IMR-90 (cell line): ENCODE data around the gene SLC66A3. TPM values are rescaled to one million over a fixed set of nuclear protein-coding genes. Genes with fewer than 3 reads are reported as not detected.
A peak's percentile ranks its signal among the peaks of the same experiment; 100 is the strongest.

Source experiments
- ATAC-seq: fragments of 200-7000 bp; cut with Tn5 transposase; 2 replicates; pipeline ENCODE4 v1.9.1; 2020; ENCODE audit warnings: low read depth, mild to moderate bottlenecking, moderate library complexity
- Bru-seq: library from RNA; stranded (reverse); fragments of 400-500 nt; gene quantifications from one replicate; lab custom pipeline; 2021; lab: Mats Ljungman, UMichigan
- BruChase-seq, 2 experiments: library from RNA; stranded (reverse); fragments of 400-500 nt; gene quantifications; one replicate each; lab custom pipeline; 2021; lab: Mats Ljungman, UMichigan
- BruUV-seq: library from RNA; stranded (reverse); fragments of 400-500 nt; replicated peaks from 2 replicates; lab custom pipeline; 2021; lab: Mats Ljungman, UMichigan
- CTCF ChIA-PET: fragments of 300-600 bp; formaldehyde crosslinking; extraction: SDS; loops from one replicate; lab custom pipeline; 2021; ENCODE audit warnings: antibody characterized with exemption; lab: Yijun Ruan, JAX
- POLR2A ChIA-PET: fragments of 300-600 bp; sonication (Branson Sonifier 250); formaldehyde crosslinking; loops from one replicate; lab custom pipeline; 2022; ENCODE audit warnings: antibody characterized with exemption; ENCODE audit not compliant: unreplicated experiment; lab: Charles Lee
- DNase-seq: peaks from one replicate; pipeline ENCODE4 v3.0.0; 2013
- H2AFZ ChIP-seq: replicated peaks from 2 replicates; pipeline ENCODE3; 2013; ENCODE audit warnings: low read length, mild to moderate bottlenecking; ENCODE audit not compliant: poor library complexity
- H2AK5ac ChIP-seq: 2 replicates; pipeline ENCODE4 v1.6.1; 2013; ENCODE audit warnings: low read depth, low read length, inconsistent platforms
- H2AK9ac ChIP-seq: replicated peaks from 2 replicates; pipeline ENCODE3; 2013; ENCODE audit warnings: mild to moderate bottlenecking, low read depth, low read length, moderate library complexity; ENCODE audit not compliant: poor library complexity
- H2BK120ac ChIP-seq: 2 replicates; pipeline ENCODE4 v1.6.1; 2013; ENCODE audit warnings: low read depth, low read length, inconsistent platforms
- H2BK15ac ChIP-seq: 3 replicates; pipeline ENCODE4 v1.6.1; 2013; ENCODE audit warnings: low read depth, low read length, inconsistent platforms
- H2BK20ac ChIP-seq: 2 replicates; pipeline ENCODE4 v1.6.1; 2013; ENCODE audit warnings: low read depth, mild to moderate bottlenecking, inconsistent platforms, low read length, moderate library complexity
- H2BK5ac ChIP-seq: 2 replicates; pipeline ENCODE4 v1.6.1; 2013; ENCODE audit warnings: mild to moderate bottlenecking, low read depth, low read length, inconsistent platforms; ENCODE audit not compliant: poor library complexity, severe bottlenecking
- H3K14ac ChIP-seq: replicated peaks from 2 replicates; pipeline ENCODE4 v1.6.1; 2013; ENCODE audit warnings: low read depth, low read length, inconsistent platforms
- H3K18ac ChIP-seq: 2 replicates; pipeline ENCODE4 v1.6.1; 2013; ENCODE audit warnings: low read depth, low read length, control low read depth
- H3K23ac ChIP-seq: 2 replicates; pipeline ENCODE4 v1.6.1; 2013; ENCODE audit warnings: low read depth, low read length, inconsistent platforms
- H3K27ac ChIP-seq: 2 replicates; pipeline ENCODE4 v1.5.1; 2013; ENCODE audit warnings: mild to moderate bottlenecking, control low read depth, low read length; ENCODE audit not compliant: insufficient read depth
- H3K27me3 ChIP-seq: 2 replicates; pipeline ENCODE4 v1.6.1; 2013; ENCODE audit warnings: low read length; ENCODE audit not compliant: control insufficient read depth, insufficient read depth
- H3K36me3 ChIP-seq: 2 replicates; pipeline ENCODE4 v1.6.1; 2013; ENCODE audit warnings: low read length, mixed read lengths; ENCODE audit not compliant: control insufficient read depth, insufficient read depth
- H3K4ac ChIP-seq: 2 replicates; pipeline ENCODE4 v1.6.1; 2013; ENCODE audit warnings: low read depth, low read length, inconsistent platforms
- H3K4me1 ChIP-seq: 2 replicates; pipeline ENCODE4 v1.6.1; 2013; ENCODE audit warnings: low read length, mixed read lengths; ENCODE audit not compliant: control insufficient read depth, insufficient read depth
- H3K4me2 ChIP-seq: 2 replicates; pipeline ENCODE4 v1.6.1; 2013; ENCODE audit warnings: low read depth, mild to moderate bottlenecking, control low read depth, low read length, moderate library complexity
- H3K4me3 ChIP-seq: 2 replicates; pipeline ENCODE4 v1.5.1; 2013; ENCODE audit warnings: low read depth, mild to moderate bottlenecking, control low read depth, low read length, moderate library complexity; ENCODE audit not compliant: insufficient read depth
- H3K56ac ChIP-seq: 2 replicates; pipeline ENCODE4 v1.6.1; 2013; ENCODE audit warnings: low read length, inconsistent platforms; ENCODE audit not compliant: insufficient read depth; ENCODE audit errors: extremely low read depth
- H3K79me1 ChIP-seq, 2 experiments: 2 replicates each; pipeline ENCODE4 v1.6.1; 2013; ENCODE audit warnings: low read length in 2 of 2, inconsistent platforms in 1 of 2, low read depth in 1 of 2
- H3K9ac ChIP-seq: 2 replicates; pipeline ENCODE4 v1.6.1; 2013; ENCODE audit warnings: low read depth, low read length, control low read depth
- H3K9me1 ChIP-seq: 2 replicates; pipeline ENCODE4 v1.6.1; 2013; ENCODE audit warnings: low read length, inconsistent platforms; ENCODE audit not compliant: insufficient read depth
- H3K9me3 ChIP-seq: 2 replicates; pipeline ENCODE4 v1.6.1; 2013; ENCODE audit warnings: low read length; ENCODE audit not compliant: control insufficient read depth, insufficient read depth
- H4K20me1 ChIP-seq: 2 replicates; pipeline ENCODE4 v1.6.1; 2013; ENCODE audit warnings: low read length, inconsistent platforms; ENCODE audit not compliant: insufficient read depth
- H4K5ac ChIP-seq: 2 replicates; pipeline ENCODE4 v1.6.1; 2013; ENCODE audit warnings: mild to moderate bottlenecking, low read depth, low read length, control low read depth
- H4K8ac ChIP-seq, 2 experiments: 2 replicates each; pipeline ENCODE4 v1.6.1; 2013; ENCODE audit warnings: low read depth in 2 of 2, low read length in 2 of 2, control low read depth in 1 of 2, inconsistent platforms in 1 of 2
- H4K91ac ChIP-seq: 2 replicates; pipeline ENCODE4 v1.6.1; 2013; ENCODE audit warnings: low read depth, low read length, inconsistent platforms; ENCODE audit not compliant: insufficient read depth
- CEBPB ChIP-seq: IDR thresholded peaks from 2 replicates; pipeline ENCODE4 v1.6.1; 2012; ENCODE audit warnings: low read depth, low read length, improper control_type of control experiment
- CTCF ChIP-seq: conservative IDR thresholded peaks from 2 replicates; pipeline ENCODE4 v1.5.1; 2012; ENCODE audit warnings: mild to moderate bottlenecking, low read depth, low read length, improper control_type of control experiment
- FOS ChIP-seq: fragments of 150-350 bp; IDR thresholded peaks from 2 replicates; pipeline ENCODE4 v1.6.1; 2016; ENCODE audit warnings: low read depth, low read length
- MAFK ChIP-seq: IDR thresholded peaks from 2 replicates; pipeline ENCODE4 v1.6.1; 2012; ENCODE audit warnings: low read depth, low read length, improper control_type of control experiment
- MAZ ChIP-seq: IDR thresholded peaks from 2 replicates; pipeline ENCODE4 v1.6.1; 2012; ENCODE audit warnings: low read depth, mild to moderate bottlenecking, low read length, improper control_type of control experiment, moderate library complexity, borderline replicate concordance
- MXI1 ChIP-seq: IDR thresholded peaks from 2 replicates; pipeline ENCODE4 v1.6.1; 2012; ENCODE audit warnings: low read depth, mild to moderate bottlenecking, low read length, moderate library complexity, borderline replicate concordance
- NFE2L2 ChIP-seq: fragments of 150-350 bp; IDR thresholded peaks from 2 replicates; pipeline ENCODE4 v1.6.1; 2016; ENCODE audit warnings: low read depth, mild to moderate bottlenecking, low read length
- POLR2A ChIP-seq: IDR thresholded peaks from 2 replicates; pipeline ENCODE4 v1.6.1; 2012; ENCODE audit warnings: mild to moderate bottlenecking, low read depth, low read length
- WGBS, 2 experiments: methylation state at CpG; one replicate each; pipeline versions ENCODE4 v1.1.5 to v1.1.7; 2013; ENCODE audit warnings: missing lambda C conversion rate in 2 of 2; ENCODE audit not compliant: insufficient read length in 1 of 2; ENCODE audit errors: extremely low coverage in 2 of 2; 5-methylcytosine and 5-hydroxymethylcytosine counted together
- dilution Hi-C: fragments of 300-500 bp; cut with HindIII; formaldehyde crosslinking; loops from one replicate; pipeline ENCODE4 v1.14.3; 2018; ENCODE audit warnings: low sequenced_read_pairs; ENCODE audit not compliant: unreplicated experiment
- in situ Hi-C: fragments of 300-500 bp; cut with MboI; formaldehyde crosslinking; loops from 3 replicates; pipeline ENCODE4 v1.14.3; 2019; ENCODE audit warnings: low sequenced_read_pairs, inconsistent platforms, mixed read lengths
- intact Hi-C: fragments of 100-400 bp; cut with micrococcal nuclease; formaldehyde crosslinking; loops from 2 replicates; pipeline ENCODE4 v1.10.0; 2022
- long read RNA-seq: library from polyadenylated mRNA; unstranded; transcript quantifications from one replicate; pipeline ENCODE4 v2.0.0, GENCODE V29; 2021; ENCODE audit not compliant: unreplicated experiment
- polyA plus RNA-seq, 3 experiments: library from polyadenylated mRNA; depleted of rRNA; stranded (reverse); fragments of >200 nt; gene quantifications; 2 replicates each; pipeline ENCODE4 v1.2.3, GENCODE V29; 2012; ENCODE audit warnings: low replicate concordance in 1 of 3
- total RNA-seq: library from RNA; depleted of rRNA; stranded (reverse); fragments of >200 nt; gene quantifications from 2 replicates; pipeline ENCODE4 v1.2.3, GENCODE V29; 2012; rRNA removed
- TF ChIP-seq, protein P1 (sequence below): fragments of 150-350 bp; IDR thresholded peaks from 2 replicates; pipeline ENCODE4 v1.6.1; 2017; ENCODE audit warnings: mild to moderate bottlenecking, antibody characterized with exemption, low read length, low read depth

SLC66A3 gene
- total RNA-seq (18.1 and 18.9 TPM in 2 replicates), polyA plus RNA-seq (2012; rRNA removed) (25.2 and 27.0 TPM in 2 replicates), Bru-seq, nascent RNA (percentile 58 among the genes with signal in this experiment), BruChase-seq, experiment 1, labeled RNA remaining after a 6-hour chase (percentile 68 among the genes with signal in this experiment), BruChase-seq, experiment 2, labeled RNA remaining after a 2-hour chase (percentile 67 among the genes with signal in this experiment)
- polyA plus RNA-seq (2012; cell fraction: cytosol; rRNA removed), result 11.2 and 30.6 TPM in 2 replicates
- 14.2 and 15.3 TPM in 2 replicates for polyA plus RNA-seq (2012; cell fraction: nucleus; rRNA removed; ENCODE audit: low replicate concordance)
- long read RNA-seq, transcript PQLC3-202 (6 exons, 696 nt), result minor isoform, 5 of 40 reads
- long read RNA-seq, transcript PQLC3-201 (7 exons, 1,830 nt), result major isoform, 23 of 40 reads
- long read RNA-seq, partial matches to known transcripts, result 7 of 40 reads
- long read RNA-seq, other reads (novel, unspliced or antisense), result 4 of 40 reads

DNA sequence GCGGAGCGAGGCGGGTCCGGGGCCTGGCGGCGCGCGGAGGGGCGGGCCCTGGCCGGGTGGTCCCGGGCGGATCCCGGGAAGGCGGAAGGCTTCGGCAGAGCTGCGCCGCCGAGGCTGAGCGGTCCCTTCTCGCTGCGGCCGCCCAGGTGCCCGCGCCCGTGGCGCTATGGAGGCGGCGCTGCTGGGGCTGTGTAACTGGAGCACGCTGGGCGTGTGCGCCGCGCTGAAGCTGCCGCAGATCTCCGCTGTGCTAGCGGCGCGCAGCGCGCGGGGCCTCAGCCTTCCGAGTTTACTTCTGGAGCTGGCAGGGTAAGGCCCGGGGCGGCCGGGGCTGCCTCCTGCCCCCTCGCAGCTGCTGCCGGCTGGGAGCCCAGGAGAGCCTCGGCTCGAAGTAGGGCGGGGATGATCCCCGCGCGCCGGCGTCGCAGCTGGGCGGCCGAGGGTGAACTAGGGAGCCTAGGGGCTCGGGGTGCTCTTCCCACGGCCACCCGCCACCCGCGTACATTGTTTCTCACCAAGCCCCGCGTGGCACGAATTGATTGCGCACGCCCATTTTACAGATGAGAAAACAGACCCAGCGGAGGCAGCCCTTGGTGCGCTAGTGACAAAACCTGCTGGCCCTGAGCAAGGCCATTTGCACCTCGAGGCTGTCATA lies at the start of gene SLC66A3:
TSS of gene SLC66A3 (plus strand) at position 87 of the 655 bp plus-strand sequence. CDS start at position 167, 80 bp downstream.
- H3K56ac ChIP-seq, result peak within 1 kb of the TSS; percentile 90; the same call in 1 of the 2 replicates
- peak within 1 kb of the TSS; percentile 98 for H3K23ac ChIP-seq
- H2BK20ac ChIP-seq, result peak within 1 kb of the TSS; percentile 49
- peak within 1 kb of the TSS; percentile 61 for H4K5ac ChIP-seq
- intact Hi-C loops (no loop called here), in situ Hi-C loops (no loop called here), dilution Hi-C loops (no loop called here)
- peak; percentile 88 for ATAC-seq
- H3K9ac ChIP-seq, result peak within 1 kb of the TSS; percentile 71
- H3K79me1 ChIP-seq, result peaks cover 0 to 6% of the 10 kb centered on the region in 2 experiments; a peak in 2 of 4 replicates
- peak within 1 kb of the TSS; percentile 97 for H2AFZ ChIP-seq
- H3K27ac ChIP-seq, result peak within 1 kb of the TSS; percentile 69
- ChIA-PET POLR2A (interaction anchor here (0.6 kb wide), 1 partner anchor 9 kb away, joined by 3 read pairs; no protein-coding TSS in a partner anchor), CTCF (interaction anchor here (0.8 kb wide), 1 partner anchor 22 kb away, joined by 3 read pairs; a partner anchor contains a TSS)
- H3K4me3 ChIP-seq, result peak within 1 kb of the TSS; percentile 57
- H2BK5ac ChIP-seq, result peak within 1 kb of the TSS; percentile 46
- H3K18ac ChIP-seq, result peak within 1 kb of the TSS; percentile 47
- no peaks in the 10 kb centered on the region for H4K20me1 ChIP-seq
- peak within 1 kb of the TSS; percentile 99 to 100 for H4K8ac ChIP-seq
- peaks cover 5% of the 10 kb centered on the region; the same call in 1 of the 2 replicates for H3K4me1 ChIP-seq
- TF ChIP-seq CTCF (no peak), POLR2A (peak; percentile 44; the same call in 1 of the 2 replicates), MAZ (peak; percentile 14; the same call in 1 of the 2 replicates), NFE2L2 (no peak), CEBPB (no peak), MXI1 (no peak), FOS (no peak), MAFK (no peak)
- TF ChIP-seq, protein P1, sequence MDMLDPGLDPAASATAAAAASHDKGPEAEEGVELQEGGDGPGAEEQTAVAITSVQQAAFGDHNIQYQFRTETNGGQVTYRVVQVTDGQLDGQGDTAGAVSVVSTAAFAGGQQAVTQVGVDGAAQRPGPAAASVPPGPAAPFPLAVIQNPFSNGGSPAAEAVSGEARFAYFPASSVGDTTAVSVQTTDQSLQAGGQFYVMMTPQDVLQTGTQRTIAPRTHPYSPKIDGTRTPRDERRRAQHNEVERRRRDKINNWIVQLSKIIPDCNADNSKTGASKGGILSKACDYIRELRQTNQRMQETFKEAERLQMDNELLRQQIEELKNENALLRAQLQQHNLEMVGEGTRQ, result no peak
- H3K36me3 ChIP-seq, result no peaks in the 10 kb centered on the region; the same call in none of the 2 replicates
- H2AK5ac ChIP-seq, result peak within 1 kb of the TSS; percentile 82
- peak within 1 kb of the TSS; percentile 90 for H3K4me2 ChIP-seq
- H3K14ac ChIP-seq, result peak within 1 kb of the TSS; percentile 99
- DNase-seq, result peak; percentile 87
- H3K27me3 ChIP-seq, result peaks cover 2% of the 10 kb centered on the region; the same call in 1 of the 2 replicates
- 0% methylated on average over 30 of the region's 71 CpGs; no CpG with 5 or more reads in 1 of the 2 experiments for whole genome bisulfite sequencing, 2 experiments
- H2BK15ac ChIP-seq, result peak within 1 kb of the TSS; percentile 70; the same call in 1 of the 3 replicates
- peaks cover 4% of the 10 kb centered on the region for H3K9me1 ChIP-seq
- peak within 1 kb of the TSS; percentile 87 for H2BK120ac ChIP-seq
- BruUV-seq, result no TSS peak
- peak within 1 kb of the TSS; percentile 97 for H4K91ac ChIP-seq
- peak within 1 kb of the TSS; percentile 94 for H2AK9ac ChIP-seq
- peak within 1 kb of the TSS; percentile 98 for H3K4ac ChIP-seq
- no peaks in the 10 kb centered on the region for H3K9me3 ChIP-seq
